ENCODE results near the gene EPHA3. TPM values are rescaled to one million over a fixed set of nuclear protein-coding genes. Genes with fewer than 3 reads are reported as not detected.

The EPHA3 gene
- total and polyA plus RNA-seq, 9 of the 15 experiments (the other 6 are each of a cell fraction or from before 2014, with no cell fraction given): not detected

GRCh38 chr3:89246326-89246725 is 138.9 kb downstream of the EPHA3 start:
- WGBS (ENCODE audit: insufficient coverage, low coverage, missing lambda C conversion rate): 0% methylated on average over 1 of the region's 1 CpG
- Histone ChIP-seq H3K79me2 (ENCODE audit: control insufficient read depth, insufficient read depth, low read length) (no peaks in the 10 kb centered on the region), H3K36me3 (ENCODE audit: control insufficient read depth, insufficient read depth, low read length) (no peaks in the 10 kb centered on the region), H3K9me3 (replicated peaks; ENCODE audit: control insufficient read depth, insufficient read depth, low read depth, low read length) (no peaks in the 10 kb centered on the region), H3K9ac (ENCODE audit: insufficient read depth in 1 of 2, low read depth in 2 of 2, low read length in 2 of 2) (no peak overlapping the region), H3K27me3 (ENCODE audit: control insufficient read depth in 2 of 2, insufficient read depth in 2 of 2, low read length in 2 of 2) (no peaks in the 10 kb centered on the region), H3K9me1 (ENCODE audit: control insufficient read depth, insufficient read depth, low read length) (no peaks in the 10 kb centered on the region), H4K20me1 (replicated peaks; ENCODE audit: control insufficient read depth, insufficient read depth, low read length) (no peaks in the 10 kb centered on the region), H3K4me2 (ENCODE audit: insufficient read depth, low read length) (no peak overlapping the region), H2AFZ (ENCODE audit: low read depth, low read length) (no peak overlapping the region), H3K27ac (ENCODE audit: extremely low read depth, low read depth, low read length) (no peak overlapping the region), H3K4me3 (no peak overlapping the region), H3K4me1 (replicated peaks in 1 of 2; ENCODE audit: control insufficient read depth in 2 of 2, insufficient read depth in 2 of 2, low read length in 2 of 2) (no peaks in the 10 kb centered on the region)
- TF ChIP-seq NFE2 (IDR thresholded peaks at IDR 0.05; ENCODE audit: low read depth) (no peak), U2AF1 (optimal IDR thresholded peaks at IDR 0.05; ENCODE audit: low read depth, low read length) (no peak), RAD21 (CRISPR knock-in tag; conservative IDR thresholded peaks at IDR 0.05 in 1 of 2, IDR thresholded peaks at IDR 0.05 in 1 of 2) (no peak), ZNF696 (CRISPR knock-in tag; conservative IDR thresholded peaks at IDR 0.05) (no peak), STAT5A (IDR thresholded peaks at IDR 0.05; ENCODE audit: borderline replicate concordance, low read length) (no peak), MAFG (tag; conservative IDR thresholded peaks at IDR 0.05) (no peak), ZBTB1 (CRISPR knock-in tag; IDR thresholded peaks at IDR 0.05; ENCODE audit: borderline replicate concordance, low read depth) (no peak), ZBTB17 (CRISPR knock-in tag; IDR thresholded peaks at IDR 0.05) (no peak), NFXL1 (CRISPR knock-in tag; IDR thresholded peaks at IDR 0.05) (no peak), RBM34 (IDR thresholded peaks at IDR 0.05; ENCODE audit: borderline replicate concordance, insufficient read depth, low read length) (no peak), ZSCAN32 (CRISPR knock-in tag; IDR thresholded peaks at IDR 0.05) (no peak)
- no TSS peak for BruUV-seq (replicated peaks)
- in situ Hi-C loops (cut with MboI): no loop called here
- no peak for ATAC-seq
- ChIA-PET CTCF (ENCODE audit: low intra/inter-chr PET ratio) (no interaction called here), POLR2A (no interaction called here)
- DNase-seq (ENCODE audit: extremely low read depth in 1 of 4, low spot score in 3 of 4): no peak
- intact Hi-C loops (cut with micrococcal nuclease): no loop called here
- FAIRE-seq: no peak

Data from K562 (cell line).